Medulla oblongata (tissue), 1 donor: Measurements from ENCODE around the gene VRTN.
"Not testable (repeated sequence)": the region's sequence is repeated elsewhere in the genome, so short reads cannot be mapped to it uniquely, and the experiment has no call there.

Source experiments
- DNase-seq: peaks from one replicate; pipeline ENCODE4 v3.0.0-alpha.2; 2015; ENCODE audit errors: extremely low spot score

The VRTN gene

DNA sequence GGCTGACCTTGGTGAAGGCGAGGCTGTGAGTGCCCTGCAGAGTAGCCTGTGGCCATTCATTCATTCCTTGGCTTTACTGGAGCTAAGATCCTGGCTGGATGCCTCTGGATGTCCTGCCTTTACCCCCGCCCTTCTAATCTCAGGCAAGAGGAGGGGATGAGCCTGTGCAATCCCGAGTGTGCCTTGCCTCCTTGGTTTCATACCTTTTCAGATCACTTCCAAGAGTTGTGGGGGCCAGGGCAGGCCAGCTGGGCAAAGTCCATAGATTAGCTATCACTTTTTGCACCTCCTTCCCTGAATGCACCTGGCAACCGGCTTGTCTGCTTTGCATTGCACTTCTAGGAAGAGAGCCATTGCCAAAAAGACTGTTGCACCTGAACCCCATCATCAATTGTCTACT lies 1.5 kb downstream of the VRTN start:
- DNase-seq: no peak

- no peak for DNase-seq
Observed at GRCh38 chr14:74350211-74350927, 2.1 kb downstream of the VRTN start.

DNA sequence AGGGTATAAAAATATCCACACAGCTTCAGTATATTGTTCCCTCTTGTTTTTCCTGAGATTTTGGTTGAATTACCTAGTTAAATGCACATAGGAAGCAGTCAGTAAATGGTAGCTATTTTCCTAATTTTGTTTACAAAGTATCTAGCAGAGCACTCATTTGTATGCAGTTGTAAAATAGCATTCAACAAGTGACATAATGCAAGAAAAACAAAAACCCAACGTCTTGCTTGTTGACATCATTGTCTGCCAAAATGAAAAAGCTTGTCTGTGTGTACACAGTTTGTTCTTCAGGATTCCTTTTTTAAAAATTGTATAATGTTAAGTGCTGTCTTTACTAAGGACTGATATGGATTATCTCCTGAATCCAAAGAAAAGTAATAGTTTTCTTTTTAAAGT lies 2.7 kb downstream of the VRTN start:
- no peak for DNase-seq

DNA sequence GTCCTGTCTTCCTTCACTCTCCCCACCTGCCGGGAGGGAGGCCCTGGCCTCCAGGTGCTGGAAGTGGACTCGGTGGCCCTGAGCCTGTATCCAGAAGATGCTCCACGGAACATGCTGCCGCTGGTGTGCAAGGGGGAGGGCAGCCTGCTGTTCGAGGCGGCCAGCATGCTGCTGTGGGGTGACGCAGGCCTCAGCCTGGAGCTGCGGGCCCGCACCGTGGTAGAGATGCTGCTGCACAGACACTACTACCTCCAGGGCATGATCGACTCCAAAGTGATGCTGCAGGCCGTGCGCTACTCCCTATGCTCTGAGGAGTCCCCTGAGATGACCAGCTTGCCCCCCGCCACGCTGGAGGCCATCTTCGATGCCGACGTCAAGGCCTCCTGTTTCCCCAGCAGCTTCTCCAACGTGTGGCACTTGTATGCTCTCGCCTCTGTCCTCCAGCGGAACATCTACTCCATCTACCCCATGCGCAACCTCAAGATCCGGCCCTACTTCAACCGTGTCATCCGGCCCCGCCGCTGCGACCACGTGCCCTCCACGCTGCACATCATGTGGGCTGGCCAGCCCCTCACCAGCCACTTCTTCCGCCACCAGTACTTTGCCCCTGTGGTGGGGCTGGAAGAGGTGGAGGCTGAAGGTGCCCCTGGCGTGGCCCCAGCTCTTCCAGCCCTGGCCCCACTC lies 8.8 kb downstream of the VRTN start:
- DNase-seq: no peak

DNA sequence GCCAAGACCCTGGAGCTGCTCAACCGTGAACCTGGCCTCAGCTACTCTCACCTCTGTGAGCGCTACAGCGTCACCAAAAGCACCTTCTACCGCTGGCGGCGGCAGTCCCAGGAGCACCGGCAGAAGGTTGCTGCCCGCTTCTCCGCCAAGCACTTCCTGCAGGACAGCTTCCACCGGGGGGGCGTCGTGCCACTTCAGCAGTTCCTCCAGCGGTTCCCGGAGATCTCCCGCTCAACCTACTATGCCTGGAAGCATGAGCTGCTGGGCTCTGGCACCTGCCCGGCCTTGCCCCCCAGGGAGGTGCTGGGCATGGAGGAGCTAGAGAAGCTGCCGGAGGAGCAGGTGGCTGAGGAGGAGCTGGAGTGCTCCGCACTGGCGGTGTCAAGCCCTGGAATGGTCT lies 9.3 kb downstream of the VRTN start:
- no peak for DNase-seq

DNA sequence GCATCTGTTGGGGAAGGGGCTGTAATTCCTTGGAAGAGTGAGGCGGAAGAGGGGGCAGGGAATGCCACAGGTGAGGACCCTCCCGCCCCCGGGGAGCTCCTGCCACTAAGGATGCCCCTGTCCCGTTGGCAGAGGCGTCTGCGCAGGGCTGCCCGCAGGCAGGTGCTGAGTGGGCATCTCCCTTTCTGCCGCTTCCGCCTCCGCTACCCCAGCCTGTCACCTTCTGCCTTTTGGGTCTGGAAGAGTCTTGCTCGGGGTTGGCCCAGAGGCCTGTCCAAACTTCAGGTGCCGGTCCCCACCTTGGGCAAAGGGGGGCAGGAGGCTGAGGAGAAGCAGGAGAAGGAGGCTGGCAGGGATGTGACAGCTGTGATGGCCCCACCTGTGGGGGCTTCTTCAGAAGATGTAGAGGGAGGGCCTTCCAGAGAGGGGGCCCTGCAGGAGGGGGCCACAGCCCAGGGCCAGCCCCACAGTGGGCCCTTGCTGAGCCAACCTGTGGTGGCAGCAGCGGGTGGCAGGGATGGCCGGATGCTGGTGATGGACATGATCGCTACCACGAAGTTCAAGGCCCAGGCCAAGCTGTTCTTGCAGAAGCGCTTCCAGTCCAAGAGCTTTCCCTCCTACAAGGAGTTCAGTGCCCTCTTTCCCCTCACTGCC lies 10.0 kb downstream of the VRTN start:
- no peak for DNase-seq

DNA sequence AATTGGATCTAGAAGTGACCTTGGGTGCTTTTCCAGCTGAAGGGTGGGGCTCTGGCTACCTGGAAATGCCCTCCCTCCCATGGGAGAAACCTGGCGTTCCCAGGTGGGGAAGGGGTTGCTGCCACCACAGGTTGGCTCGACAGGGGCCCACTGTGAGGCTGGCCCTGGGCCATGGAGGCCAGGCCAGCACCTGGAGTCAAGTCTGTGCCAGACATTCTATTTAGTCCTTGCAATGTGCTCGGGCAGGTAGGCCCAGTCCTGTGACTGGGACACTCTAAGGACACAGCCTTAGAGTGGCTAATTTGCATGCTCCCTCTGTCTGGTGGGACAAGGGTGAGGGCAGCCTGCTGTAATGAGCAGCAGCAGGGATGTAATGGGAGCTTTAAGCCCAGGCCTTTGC lies 11.9 kb downstream of the VRTN start:
- DNase-seq: no peak

- peak; percentile 83 for DNase-seq
Observed at GRCh38 chr14:74362361-74362915, 14.2 kb downstream of the VRTN start.

GRCh38 chr14:74364271-74364880 lies 16.1 kb downstream of the VRTN start:
- peak; percentile 70 for DNase-seq

DNA sequence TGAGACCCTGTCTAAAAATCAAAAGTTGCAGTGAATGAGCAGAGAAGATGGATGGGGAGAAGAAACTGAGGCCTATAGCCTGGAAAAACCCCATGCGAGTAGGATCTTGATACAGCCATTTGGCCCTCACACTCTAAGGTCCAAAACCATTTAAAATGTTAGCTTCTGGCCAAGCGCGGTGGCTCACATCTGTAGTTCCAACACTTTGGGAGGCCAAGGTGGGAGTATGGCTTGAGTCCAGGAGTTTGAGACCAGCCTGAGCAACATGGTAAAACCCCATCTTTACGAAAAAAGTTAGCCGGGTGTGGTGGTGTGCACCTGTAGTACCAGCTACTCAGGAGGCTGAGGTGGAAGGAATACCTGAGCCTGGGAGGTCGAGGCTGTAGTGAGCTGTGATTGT lies 19.8 kb downstream of the VRTN start:
- no peak for DNase-seq

DNA sequence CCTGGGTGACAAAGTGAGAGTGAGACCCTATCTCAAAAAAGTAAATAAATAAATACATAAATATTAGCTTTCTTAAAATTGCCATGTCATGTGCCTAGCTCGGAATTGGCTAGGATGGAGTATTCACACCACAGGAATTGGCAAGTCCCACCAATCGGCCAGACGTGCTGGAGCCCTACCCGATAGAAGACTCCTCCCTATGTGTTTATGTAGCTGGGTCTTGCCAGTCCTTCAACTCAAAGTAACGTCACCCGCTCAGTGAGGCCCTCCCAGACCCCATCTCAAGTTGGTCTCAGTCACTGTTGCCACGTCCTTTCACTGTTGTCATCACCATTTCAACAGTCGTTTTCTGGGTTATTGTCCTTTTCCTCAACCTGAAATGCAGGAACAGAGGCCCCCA lies 20.2 kb downstream of the VRTN start:
- no peak for DNase-seq

DNA sequence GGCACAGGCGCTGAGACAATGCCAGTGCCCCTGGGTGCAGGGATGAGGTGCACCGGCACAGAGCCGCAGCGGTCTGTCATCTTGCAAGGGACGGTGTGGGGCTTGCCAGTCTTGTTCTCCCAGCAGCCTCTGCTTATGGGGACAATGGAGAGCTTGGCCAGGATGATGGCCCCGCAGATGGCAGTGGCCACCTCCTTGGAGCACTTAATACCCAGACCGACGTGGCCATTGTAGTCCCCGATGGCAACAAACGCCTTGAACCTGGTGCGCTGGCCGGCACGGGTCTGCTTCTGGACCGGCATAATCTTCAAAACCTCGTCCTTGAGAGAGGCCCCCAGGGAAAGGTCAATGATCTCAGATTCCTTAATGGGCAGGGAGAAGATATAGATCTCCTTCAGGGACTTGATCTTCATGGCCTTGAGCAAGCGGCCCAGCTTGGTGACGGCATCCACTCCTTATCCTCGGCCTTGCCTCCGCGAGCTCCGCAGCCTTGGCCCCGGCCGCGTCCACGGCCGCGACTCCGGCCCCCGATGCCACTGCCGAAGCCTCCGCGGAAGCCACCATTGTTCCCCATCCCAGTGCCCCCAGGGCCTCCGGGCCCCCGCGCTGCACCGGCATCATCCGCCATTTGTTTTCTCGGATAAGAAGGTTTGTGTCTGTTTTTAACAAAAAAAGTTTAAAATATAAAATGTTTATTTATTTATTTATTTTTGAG lies 29.9 kb downstream of the VRTN start:
- no peak for DNase-seq

DNA sequence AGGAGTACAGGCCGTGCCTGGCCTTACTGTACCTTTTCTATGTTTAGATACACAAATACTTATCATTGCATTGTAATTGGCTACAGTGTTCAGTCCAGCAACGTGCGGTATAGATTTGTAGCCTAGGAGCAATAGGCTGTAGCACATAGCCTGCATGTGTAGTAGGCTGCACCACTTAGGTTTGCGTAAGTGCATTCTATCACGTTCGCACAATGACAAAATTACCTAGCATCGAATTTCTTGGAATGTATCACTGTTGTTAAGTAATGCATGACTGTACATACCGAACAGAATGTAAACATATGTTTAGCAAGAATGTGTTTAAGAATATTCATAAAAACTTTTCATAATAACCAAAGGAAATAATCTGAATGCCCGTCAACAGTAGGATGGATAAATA lies 31.9 kb downstream of the VRTN start:
- DNase-seq: no peak

DNA sequence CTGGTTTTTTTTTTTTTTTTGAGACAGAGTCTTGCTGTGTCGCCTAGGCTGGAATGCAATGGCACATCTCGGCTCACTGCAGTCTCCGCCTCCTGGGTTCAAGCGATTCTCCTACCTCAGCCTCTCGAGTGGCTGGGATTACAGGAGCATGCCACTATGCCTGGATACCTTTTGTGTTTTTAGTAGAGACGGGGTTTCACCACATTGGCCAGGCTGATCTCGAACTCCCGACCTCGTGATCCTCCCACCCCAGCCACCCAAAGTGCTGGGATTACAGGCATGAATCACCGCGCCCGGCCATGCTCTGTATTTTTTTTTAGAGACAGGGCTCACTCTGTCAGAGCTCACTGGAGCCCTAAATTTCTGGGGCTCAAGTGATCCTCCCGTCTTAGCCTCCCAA lies 32.6 kb downstream of the VRTN start:
- DNase-seq: no peak

DNA sequence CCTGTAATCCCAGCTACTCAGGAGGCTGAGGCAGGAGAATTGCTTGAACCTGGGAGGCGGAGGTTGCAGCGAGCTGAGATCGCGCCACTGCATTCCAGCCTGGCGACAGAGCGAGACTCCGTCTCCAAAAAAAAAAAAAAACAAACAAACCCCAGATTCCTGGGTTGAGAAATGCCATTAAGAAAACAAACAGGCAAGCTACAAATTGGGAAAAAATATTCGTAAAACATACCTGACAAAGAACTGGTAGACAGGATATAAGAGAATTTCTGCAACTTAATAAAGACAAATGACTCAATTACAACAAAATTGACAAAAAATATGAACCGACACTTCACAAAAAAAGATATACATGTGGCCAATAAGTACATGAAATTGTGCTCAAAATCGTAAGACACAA lies 33.3 kb downstream of the VRTN start:
- DNase-seq: not testable (repeated sequence)

- DNase-seq: no peak
Observed at GRCh38 chr14:74382231-74382630, 34.0 kb downstream of the VRTN start.

GRCh38 chr14:74389980-74390379 lies 41.7 kb downstream of the VRTN start:
- no peak for DNase-seq

DNA sequence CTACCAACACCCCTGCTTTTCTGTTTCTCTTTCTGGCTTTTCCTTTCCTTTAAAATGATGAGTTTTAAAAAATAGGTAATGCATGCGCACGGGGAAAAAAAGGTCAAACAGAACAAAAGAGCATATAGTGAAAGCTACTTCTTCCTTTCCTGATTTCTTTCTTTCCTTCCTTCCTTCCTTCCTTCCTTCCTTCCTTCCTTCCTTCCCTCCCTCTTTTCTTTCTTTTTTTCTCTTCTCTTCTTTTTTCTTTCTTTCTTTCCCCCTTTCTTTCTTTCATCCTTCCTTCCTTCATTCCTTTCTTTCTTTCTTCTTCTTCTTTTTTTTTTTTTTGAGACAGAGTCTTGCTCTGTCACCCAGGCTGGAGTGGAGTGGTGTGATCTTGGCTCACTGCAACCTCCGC lies 42.2 kb downstream of the VRTN start:
- DNase-seq: not testable (repeated sequence)

GRCh38 chr14:74391479-74391878 lies 43.2 kb downstream of the VRTN start:
- no peak for DNase-seq

- no peak for DNase-seq
Observed at GRCh38 chr14:74392616-74393570, 44.6 kb downstream of the VRTN start.

DNA sequence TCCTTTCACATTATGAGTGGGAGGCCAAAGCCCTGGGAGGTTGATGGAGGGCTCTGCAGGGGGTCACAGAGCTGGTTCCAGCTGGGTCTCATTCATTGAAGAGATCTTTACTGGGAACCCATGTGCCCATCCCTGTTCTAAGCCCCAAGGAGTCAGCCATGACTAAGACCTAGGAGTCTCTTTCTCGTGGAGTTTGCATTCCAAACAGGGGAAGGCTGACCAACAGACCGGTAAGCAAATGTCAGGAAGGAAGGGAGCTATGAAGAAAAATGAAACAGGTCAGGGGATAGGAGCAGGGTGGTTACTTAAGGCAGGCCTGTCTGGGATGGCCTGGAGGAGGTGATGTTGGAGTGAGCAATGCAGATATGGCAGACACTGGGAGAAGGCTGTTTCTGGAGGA lies 46.3 kb downstream of the VRTN start:
- DNase-seq: no peak
